MG63 (cell line): ENCODE data around the gene DAP. TPM values are rescaled to one million over a fixed set of nuclear protein-coding genes. Genes with fewer than 3 reads are reported as not detected.
A peak's percentile ranks its signal among the peaks of the same experiment; 100 is the strongest.

Experiments used
- DNase-seq: peaks from one replicate; pipeline ENCODE4 v3.0.0-alpha.2; 2020
- H3K27me3 ChIP-seq: fragments of 250-450 bp; sonication (Bioruptor Pico); 2 replicates; pipeline ENCODE4 v1.5.1; 2020; ENCODE audit warnings: mild to moderate bottlenecking, moderate library complexity
- H3K36me3 ChIP-seq: fragments of 250-450 bp; sonication (Bioruptor Pico); 2 replicates; pipeline ENCODE4 v1.5.1; 2020; ENCODE audit warnings: mild to moderate bottlenecking, moderate library complexity
- H3K4me3 ChIP-seq: fragments of 250-450 bp; sonication (Bioruptor Pico); 2 replicates; pipeline ENCODE4 v1.5.1; 2020; ENCODE audit warnings: mild to moderate bottlenecking, moderate library complexity
- H3K9me3 ChIP-seq: fragments of 250-450 bp; sonication (Bioruptor Pico); 2 replicates; pipeline ENCODE4 v1.5.1; 2020; ENCODE audit warnings: mild to moderate bottlenecking, moderate library complexity
- total RNA-seq: library from RNA; depleted of rRNA; stranded (reverse); fragments of >200 nt; shearing (Covaris generic); gene quantifications from 2 replicates; pipeline ENCODE4 v1.2.3, GENCODE V29; 2014; ENCODE audit warnings: low replicate concordance

Gene DAP
- total RNA-seq, 1 experiment from 2014 or later, result 26.4 TPM

DNA sequence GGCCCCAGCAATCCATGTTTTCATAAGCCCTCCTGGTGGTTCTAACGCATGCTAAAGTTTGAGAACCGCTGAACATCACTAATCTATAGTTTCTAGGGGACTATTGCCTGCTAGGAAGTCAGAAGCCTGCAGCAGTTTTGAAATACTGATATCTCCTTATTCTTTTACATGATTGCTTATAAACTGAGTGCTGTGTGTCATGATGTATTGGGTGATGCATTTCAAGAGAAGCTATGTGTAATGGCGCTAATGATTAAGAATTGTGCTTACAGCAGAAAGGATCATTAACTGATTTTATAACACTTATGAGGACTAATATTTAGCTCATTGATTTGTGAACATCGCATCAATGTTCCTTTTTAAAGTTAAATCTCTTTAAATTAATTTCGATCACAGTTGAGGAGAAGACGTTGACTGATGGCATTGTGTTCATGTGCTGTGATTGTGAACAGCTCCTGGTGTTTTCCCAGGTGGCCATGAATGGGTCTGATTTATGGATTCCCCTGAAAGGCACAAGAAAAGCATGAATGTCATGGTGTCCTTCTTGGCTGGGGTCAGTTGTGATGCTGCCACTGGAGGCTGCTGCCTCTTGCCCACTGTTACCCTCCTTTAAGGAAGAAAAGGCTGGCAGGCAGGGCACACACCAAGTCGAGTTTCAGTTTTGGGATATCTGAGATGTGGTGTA lies 12.0 kb upstream of the DAP start:
- H3K36me3 ChIP-seq, result no peaks in the 10 kb centered on the region
- no peak for DNase-seq
- H3K27me3 ChIP-seq, result no peaks in the 10 kb centered on the region
- H3K9me3 ChIP-seq, result no peaks in the 10 kb centered on the region
- no peak overlapping the region for H3K4me3 ChIP-seq

DNA sequence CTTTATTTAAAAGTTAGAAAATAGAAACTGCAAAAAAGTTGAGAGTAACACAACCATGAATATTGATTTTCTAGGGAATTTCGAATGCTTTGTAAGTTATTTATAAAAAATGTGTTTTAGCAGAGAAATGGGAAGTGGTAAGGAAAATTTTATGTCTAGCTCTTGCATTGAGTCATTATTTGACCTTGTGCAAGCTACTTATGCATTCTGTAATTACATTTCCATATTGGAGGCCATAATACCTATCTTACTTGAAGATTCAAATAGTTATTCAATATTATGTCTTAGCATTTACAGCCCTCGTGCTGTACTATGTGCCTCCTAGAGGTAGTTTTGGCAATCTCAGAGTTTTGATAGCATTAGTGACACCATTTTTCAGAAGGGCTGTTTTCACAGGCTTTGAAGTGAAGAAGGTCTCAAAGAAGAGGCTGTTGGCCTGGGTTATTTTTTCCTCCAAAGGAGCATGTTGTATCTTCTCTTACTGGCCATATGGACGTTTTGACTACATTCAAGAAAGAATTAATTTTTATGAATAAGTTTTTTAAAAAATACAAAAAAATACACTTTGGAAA lies 7.4 kb upstream of the DAP start:
- no peak for DNase-seq
- Histone ChIP-seq H3K4me3 (no peak overlapping the region), H3K36me3 (no peaks in the 10 kb centered on the region), H3K27me3 (no peaks in the 10 kb centered on the region), H3K9me3 (no peaks in the 10 kb centered on the region)

DNA sequence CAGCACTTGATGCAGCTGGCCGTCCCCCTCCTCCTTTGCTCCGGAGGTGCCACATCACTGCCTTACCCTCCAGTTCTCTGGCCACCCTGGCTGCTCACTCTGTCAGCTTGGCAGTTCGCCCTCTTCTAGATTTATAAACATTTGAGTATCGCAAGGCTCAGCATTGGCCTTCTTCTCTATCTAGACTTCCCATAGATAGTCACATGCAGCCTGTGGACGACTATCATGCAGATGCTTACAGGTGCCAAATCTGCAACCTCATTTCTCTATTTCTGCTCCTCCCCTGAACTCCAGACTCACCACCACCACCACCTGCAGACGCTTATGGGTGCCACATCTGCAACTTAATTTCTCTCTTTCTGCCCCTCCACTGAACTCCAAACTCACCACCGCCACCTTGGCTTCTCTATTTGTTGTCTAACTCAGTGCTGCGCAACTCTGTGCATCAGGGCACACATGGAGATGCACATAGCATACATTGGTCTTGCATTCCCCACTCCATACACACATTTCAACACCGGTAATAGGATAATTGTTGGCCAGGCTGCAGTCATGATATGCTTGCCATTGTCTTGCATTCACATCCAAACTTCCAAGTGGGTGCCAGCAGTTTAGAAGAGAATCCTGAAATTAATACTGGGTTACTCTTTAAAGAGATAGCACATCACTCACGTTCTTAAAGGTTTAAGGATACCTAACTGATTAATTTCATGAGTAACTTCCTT lies 1.9 kb upstream of the DAP start:
- DNase-seq, result no peak
- Histone ChIP-seq H3K9me3 (no peaks in the 10 kb centered on the region), H3K27me3 (no peaks in the 10 kb centered on the region), H3K4me3 (no peak overlapping the region), H3K36me3 (peaks cover 2% of the 10 kb centered on the region; the same call in 1 of the 2 replicates)

DNA sequence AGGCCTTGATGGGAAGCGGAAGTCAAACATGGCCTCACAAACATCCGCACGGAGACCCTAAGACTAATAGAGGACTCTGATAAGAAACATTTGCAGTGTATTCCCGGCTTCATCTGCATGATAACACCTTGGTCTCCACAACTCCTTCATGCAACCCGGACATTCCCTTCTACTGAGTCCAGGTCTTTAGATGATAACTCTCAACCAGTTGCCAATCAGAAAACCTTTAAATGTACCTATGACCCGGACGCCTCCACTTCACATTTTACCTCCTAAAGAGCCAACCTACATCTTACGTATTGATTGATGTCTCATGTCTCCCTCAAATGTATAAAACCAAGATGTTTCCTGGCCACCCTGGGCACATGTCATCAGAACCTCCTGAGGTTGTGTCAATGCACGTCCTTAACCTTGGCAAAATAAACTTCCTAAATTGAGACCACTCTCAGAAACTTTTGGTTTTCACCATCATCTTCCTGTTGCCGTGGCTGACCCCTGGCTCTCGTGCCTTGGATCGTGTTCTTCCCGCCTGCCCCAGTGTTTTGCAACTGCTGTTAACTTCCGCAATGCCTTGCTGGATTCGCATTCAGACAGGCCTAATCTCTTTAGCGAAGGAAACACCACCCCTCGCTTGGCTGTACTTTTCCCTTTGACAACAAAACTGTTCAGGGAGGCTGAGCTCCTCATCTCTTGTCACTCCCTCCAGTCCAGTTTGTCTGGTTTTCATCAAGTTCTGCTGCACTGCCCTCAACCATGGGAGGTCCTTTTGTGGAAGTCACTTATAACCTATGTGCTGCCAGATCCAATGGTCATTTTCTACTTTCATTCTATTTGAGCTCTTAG lies 1.1 kb upstream of the DAP start:
- no peak for DNase-seq
- H3K36me3 ChIP-seq, result peaks cover 2% of the 10 kb centered on the region
- no peaks in the 10 kb centered on the region for H3K27me3 ChIP-seq
- peak overlapping the region; percentile 64 for H3K4me3 ChIP-seq
- H3K9me3 ChIP-seq, result no peaks in the 10 kb centered on the region

DNA sequence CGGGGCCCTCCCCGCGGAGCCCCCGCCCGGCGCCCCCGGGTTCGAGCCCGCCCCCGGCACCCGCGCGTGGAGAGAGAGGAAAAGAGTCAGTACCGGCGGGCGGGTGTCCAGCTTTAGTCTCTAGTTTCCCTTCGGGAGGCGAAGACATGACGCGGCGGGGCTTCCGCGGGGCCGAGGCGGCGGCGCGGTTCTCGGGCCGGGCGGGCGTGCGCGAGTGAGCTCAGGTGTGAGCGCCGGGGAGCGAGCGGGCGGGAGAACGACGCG lies 181 bp downstream of the DAP start:
- DNase-seq, result no peak
- Histone ChIP-seq H3K4me3 (peak overlapping the region; percentile 75), H3K27me3 (no peaks in the 10 kb centered on the region), H3K36me3 (peaks cover 6% of the 10 kb centered on the region), H3K9me3 (no peaks in the 10 kb centered on the region)

DNA sequence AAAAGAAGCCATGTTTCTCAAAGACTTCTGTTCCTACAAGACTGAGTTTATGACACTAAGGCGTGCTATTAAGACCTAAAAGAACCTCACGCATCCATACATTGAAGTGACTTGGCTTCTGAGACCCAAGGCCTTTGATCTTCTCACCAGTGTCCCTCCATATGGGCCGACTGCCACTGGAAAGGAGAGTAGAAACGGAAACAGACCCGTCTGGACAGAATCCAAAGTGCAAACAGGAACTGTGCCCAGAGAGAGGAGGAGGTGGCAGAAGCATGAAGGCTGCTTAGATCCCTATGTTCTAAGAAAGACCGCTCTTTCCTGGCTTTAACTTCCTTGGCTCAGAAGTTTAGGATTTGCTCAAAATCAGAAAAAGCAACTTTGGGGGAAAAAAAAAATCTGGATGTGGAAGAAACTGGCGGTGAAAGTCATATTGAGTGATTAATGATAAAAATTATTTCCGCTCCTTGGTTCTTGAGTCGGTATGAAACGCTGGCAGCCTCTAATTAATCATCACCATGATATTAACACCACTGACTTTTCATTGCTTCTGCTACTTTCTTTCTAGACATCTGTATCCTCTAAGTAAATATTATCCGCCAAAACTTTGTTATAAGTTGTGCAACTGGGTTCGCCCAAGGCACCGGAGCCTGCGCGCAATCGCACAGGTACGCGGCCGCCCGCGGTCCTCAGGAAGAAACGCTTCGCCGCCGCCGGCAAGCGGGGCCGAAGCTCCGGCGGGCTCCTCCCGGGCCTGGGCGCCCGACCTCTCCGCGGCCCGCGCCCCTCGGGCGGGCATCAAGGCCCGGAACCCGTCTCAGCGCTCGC lies 726 bp downstream of the DAP start:
- Histone ChIP-seq H3K9me3 (no peaks in the 10 kb centered on the region), H3K36me3 (peaks cover 11% of the 10 kb centered on the region), H3K4me3 (peak overlapping the region; percentile 75), H3K27me3 (no peaks in the 10 kb centered on the region)
- peak; percentile 79 for DNase-seq

DNA sequence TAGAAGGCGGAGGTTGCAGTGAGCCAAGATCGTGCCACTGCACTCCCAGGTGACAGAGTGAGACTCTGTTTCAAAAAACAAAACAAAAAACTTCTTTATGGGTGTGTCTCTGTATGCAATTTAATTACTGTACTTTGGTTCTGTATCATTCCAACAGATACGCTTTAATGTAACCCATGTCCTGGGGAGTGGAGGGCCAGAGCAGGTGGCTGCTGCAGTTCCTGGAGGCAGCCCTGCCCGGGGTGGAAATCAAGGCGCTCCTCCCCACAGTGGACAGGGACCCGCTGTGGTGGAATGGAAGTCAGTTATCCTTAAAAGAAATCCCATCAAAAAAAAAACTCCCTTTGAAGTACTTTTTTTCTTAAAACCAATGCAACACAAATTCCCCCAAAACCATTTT lies 1.9 kb downstream of the DAP start:
- Histone ChIP-seq H3K27me3 (no peaks in the 10 kb centered on the region), H3K4me3 (no peak overlapping the region; the same call in 1 of the 2 replicates), H3K36me3 (peaks cover 23% of the 10 kb centered on the region), H3K9me3 (no peaks in the 10 kb centered on the region)
- no peak for DNase-seq

DNA sequence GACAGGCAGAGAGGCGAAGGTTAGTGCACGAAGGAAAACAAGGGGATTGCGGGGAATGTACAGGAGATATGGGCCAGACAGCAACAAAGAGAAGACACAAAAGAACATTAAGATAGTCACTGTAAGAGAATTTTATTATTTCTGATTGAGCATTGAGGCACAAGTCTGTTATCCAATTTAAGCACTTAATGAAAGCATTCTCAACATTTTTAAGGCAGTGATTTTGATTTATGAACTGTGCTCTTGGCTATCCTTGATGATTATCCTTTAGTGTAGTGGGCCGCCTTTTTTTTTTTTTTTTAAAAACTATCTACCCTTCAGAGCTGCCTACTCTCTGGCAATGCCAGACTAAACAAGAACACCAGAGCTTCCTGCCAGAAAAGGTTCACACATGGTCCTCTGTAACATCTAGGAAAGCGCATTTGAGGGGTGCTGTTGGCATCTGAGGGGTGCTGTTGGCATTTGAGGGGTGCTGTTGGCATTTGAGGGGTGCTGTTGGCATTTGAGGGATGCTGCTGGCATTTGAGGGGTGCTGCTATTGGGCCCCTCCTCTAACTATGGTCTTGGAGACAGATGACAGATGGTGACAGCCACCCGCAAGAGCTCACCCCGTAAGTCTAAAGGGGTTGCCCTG lies 3.0 kb downstream of the DAP start:
- Histone ChIP-seq H3K4me3 (no peak overlapping the region), H3K9me3 (no peaks in the 10 kb centered on the region), H3K36me3 (peaks cover 34% of the 10 kb centered on the region), H3K27me3 (no peaks in the 10 kb centered on the region)
- no peak for DNase-seq

DNA sequence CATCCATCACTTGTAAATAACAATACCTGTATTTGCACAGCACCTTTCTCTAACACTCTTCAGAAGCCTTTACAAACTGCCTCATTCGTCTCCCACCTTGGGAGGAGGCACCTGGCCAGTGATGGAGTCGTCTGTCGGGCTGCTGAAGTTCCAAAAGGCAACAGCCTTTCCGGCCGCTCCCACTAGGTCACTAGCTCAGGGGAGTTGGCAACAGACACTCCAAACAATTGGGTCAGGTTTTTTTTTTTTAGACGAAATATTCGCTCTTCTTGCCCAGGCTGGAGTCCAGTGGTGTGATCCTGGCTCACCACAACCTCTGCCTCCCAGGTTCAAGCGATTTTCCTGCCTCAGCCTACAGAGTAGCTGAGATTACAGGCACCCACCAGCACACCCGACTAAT lies 4.0 kb downstream of the DAP start:
- H3K4me3 ChIP-seq, result no peak overlapping the region
- peaks cover 44% of the 10 kb centered on the region for H3K36me3 ChIP-seq
- DNase-seq, result no peak

DNA sequence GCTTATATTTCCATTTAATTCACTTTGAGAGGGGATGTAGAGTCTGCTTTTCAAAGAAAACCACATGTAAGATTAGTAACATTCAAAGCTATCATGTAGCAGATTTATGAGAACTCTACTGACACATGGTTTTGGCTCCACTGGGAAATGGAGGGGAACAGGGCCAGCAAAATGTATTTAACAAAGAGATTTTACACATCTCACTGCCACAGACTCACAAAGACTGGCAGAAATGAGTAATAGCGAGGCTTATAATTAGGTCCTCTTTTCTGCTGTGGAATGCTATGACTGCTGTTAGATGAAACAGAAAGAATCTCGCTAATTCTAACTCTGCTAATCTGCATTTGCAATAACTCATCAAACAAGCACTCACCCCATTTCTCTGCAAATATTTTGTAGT lies 4.5 kb downstream of the DAP start:
- DNase-seq, result peak; percentile 73
- H3K9me3 ChIP-seq, result no peaks in the 10 kb centered on the region
- no peaks in the 10 kb centered on the region for H3K27me3 ChIP-seq
- H3K4me3 ChIP-seq, result no peak overlapping the region
- peaks cover 44% of the 10 kb centered on the region for H3K36me3 ChIP-seq

More for the DNA sequence above, 4.0 kb downstream of the DAP start:
- H3K9me3 ChIP-seq, result no peaks in the 10 kb centered on the region
- no peaks in the 10 kb centered on the region for H3K27me3 ChIP-seq

DNA sequence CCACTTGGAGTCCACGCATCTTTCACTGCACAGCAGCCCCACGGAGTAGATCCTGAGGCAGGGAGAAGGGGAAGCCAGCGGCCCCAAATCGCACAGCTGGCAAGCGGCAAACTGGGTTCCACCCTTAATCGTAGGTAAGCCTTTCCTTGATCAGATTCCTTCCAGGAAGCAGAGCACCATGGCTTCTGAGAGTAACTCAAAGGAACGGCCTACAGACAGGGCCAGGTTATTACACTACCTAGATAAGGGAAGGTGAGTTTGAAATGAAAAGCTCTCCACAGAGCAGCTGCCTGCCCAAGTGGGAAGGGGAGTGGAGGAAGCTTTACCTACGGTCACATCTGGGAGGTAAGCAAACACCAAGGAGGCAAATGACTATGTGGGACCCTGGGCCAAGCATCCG lies 7.9 kb downstream of the DAP start:
- Histone ChIP-seq H3K4me3 (no peak overlapping the region), H3K27me3 (no peaks in the 10 kb centered on the region), H3K36me3 (peaks cover 60% of the 10 kb centered on the region), H3K9me3 (no peaks in the 10 kb centered on the region; the same call in 1 of the 2 replicates)
- DNase-seq, result no peak

DNA sequence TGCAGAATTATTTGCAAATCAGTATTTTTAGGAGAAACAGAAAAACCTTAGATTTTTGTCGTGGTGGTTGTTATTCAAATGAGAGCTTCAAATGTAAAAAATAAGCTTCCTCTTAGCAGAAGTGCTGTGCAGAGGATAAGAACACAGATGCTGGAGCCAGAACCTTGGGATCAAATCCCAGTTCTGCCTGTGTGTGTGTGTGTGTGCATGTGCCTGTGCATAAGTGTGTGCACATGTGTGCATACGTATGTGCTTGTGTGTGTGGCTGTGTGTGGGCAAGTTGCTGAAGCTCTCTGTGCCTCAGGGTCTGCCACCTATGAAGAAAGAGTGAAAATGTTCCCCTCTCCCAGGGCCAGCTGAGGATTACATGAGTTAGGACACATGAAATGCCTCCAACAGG lies 8.6 kb downstream of the DAP start:
- H3K9me3 ChIP-seq, result no peaks in the 10 kb centered on the region; the same call in 1 of the 2 replicates
- DNase-seq, result no peak
- H3K4me3 ChIP-seq, result no peak overlapping the region
- peaks cover 66% of the 10 kb centered on the region for H3K36me3 ChIP-seq
- no peaks in the 10 kb centered on the region for H3K27me3 ChIP-seq

DNA sequence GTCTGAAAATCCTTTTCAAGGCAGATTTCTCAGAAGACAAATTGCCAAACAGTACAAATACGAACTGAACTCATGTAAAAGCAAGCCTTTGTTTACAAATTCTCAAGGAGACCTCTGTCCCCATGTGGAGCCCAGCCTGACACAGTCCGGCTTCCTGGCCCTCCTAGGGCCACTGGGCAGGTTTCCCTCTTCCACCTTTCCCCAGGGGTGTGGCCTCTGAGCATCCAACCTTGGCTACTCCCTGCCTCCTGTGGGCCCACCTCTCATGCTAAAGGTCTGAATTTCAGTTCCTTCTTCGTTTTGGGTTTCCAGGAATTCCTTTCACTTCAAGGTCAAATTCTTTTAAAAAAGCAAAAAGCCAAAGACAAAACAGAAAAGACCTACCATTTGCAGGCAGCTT lies 10.1 kb downstream of the DAP start:
- H3K4me3 ChIP-seq, result no peak overlapping the region
- H3K36me3 ChIP-seq, result peaks cover 75% of the 10 kb centered on the region
- no peak for DNase-seq
- H3K27me3 ChIP-seq, result no peaks in the 10 kb centered on the region
- no peaks in the 10 kb centered on the region; the same call in 1 of the 2 replicates for H3K9me3 ChIP-seq

DNA sequence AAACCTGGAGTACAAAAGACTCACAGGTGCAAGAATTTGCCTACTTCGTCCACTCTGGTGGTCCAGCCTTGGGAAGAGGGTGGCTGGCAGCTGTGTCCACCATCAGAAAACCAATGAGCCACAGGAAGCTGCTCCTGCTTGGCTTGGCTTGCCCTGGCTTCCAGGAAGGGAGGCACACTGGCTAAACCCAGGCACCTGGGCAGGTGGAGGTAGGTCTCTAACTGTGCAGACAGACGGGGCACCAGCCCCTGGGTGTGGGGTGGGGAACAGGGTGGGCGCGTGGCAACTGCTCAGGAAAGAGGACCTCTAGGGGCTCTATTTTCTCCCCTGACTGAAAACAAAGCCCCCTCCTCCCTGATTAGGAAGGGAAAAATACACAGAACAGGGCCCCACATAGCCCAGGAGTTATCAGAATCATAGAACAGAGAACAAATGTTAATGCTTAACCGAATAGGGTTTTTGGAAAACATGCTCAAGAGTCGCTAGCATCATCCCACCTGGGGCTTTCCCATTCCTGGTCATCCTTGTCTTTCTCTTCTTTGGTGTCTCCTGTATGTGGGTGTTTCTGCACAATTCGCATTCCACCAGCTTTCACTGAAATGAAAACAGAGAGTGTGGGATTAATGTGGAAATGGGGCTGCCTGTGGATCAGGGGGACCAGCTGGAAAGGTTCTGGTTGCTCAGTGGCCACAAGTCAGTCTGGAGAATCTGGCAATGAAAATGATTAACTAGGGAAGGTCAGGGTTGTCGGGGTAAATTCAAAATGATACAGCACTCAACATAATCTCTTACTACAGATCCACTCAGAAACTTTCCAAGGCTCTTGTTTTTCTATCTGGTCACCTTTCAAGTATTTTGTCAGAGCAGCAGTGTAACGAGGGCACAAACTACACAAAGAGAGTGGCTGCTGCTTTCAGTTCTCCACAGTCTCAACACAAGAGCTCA lies 13.1 kb downstream of the DAP start:
- Histone ChIP-seq H3K27me3 (no peaks in the 10 kb centered on the region), H3K36me3 (peaks cover 75% of the 10 kb centered on the region), H3K9me3 (peaks cover 6% of the 10 kb centered on the region), H3K4me3 (no peak overlapping the region)
- DNase-seq, result no peak

DNA sequence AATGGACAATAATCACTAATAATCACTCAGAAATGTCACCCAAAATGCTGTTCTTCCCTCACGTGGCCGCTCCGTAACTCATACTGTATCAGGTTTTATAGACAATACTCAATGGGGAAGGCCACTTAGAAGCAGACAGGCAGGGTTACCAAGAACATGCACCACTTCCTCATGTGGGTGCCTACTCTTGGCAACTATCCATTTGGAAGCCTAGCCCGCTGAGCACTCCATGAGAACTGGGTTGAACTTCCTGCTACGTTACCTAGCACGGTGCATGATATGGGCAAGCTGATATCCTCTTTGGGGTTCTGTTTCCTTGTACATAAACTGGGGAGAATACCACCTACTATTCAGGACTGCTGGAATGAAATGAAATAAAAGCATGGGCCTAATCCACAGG lies 14.3 kb downstream of the DAP start:
- no peak for DNase-seq
- H3K27me3 ChIP-seq, result no peaks in the 10 kb centered on the region
- peaks cover 76% of the 10 kb centered on the region for H3K36me3 ChIP-seq
- H3K4me3 ChIP-seq, result no peak overlapping the region
- H3K9me3 ChIP-seq, result peaks cover 11% of the 10 kb centered on the region
